GM12874 (cell line): Measurements from ENCODE around the gene MAPK10.

Experiments
- TF ChIP-seq, protein P1 (sequence below): IDR thresholded peaks from 2 replicates; pipeline ENCODE4 v1.5.1; 2011; ENCODE audit warnings: low read depth, mild to moderate bottlenecking, control low read depth, low read length, moderate library complexity; ENCODE audit not compliant: insufficient read depth

Gene MAPK10

DNA sequence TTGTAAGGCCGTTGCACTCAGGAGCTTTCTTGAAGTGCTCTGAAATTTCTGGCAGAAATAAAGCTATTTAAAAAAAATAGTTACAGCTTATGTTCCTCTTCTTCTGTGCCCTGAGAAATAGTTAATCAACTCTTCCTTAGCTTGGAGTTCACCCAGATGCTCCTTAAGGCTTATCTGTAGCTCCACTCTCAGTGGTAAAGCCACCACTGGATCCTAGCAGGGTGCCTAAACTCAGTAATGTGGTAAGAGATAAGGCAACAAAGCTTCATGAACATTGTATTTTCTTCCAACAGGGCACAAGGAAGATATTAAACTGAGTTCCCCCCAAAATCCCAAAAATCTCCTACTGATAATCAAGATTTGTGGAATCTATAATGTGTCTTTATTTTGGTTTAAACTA, 299.5 kb downstream of the MAPK10 start:
- TF ChIP-seq, protein P1, sequence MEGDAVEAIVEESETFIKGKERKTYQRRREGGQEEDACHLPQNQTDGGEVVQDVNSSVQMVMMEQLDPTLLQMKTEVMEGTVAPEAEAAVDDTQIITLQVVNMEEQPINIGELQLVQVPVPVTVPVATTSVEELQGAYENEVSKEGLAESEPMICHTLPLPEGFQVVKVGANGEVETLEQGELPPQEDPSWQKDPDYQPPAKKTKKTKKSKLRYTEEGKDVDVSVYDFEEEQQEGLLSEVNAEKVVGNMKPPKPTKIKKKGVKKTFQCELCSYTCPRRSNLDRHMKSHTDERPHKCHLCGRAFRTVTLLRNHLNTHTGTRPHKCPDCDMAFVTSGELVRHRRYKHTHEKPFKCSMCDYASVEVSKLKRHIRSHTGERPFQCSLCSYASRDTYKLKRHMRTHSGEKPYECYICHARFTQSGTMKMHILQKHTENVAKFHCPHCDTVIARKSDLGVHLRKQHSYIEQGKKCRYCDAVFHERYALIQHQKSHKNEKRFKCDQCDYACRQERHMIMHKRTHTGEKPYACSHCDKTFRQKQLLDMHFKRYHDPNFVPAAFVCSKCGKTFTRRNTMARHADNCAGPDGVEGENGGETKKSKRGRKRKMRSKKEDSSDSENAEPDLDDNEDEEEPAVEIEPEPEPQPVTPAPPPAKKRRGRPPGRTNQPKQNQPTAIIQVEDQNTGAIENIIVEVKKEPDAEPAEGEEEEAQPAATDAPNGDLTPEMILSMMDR = no peak

- TF ChIP-seq, protein P1 = no peak
These were observed 301.2 kb downstream of the MAPK10 start for GRCh38 chr4:86058621-86059020.

DNA sequence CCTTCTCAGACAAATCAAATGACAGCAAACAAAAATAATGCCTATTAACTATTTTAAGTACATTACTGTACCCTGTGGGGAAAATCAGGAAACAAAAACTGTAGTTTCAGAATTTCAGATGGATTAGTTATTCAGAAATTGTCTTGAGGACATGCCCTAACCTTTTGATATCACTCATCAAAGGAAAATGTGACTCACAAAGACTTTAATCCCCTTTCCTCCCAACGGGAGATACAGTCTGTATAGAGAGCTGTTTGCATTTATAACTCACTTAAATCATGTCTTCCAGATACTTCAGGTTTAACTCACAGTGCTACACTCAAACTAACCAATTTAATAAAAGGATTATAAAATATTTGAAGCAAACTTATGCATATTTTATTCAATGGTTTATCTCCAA, 304.0 kb downstream of the MAPK10 start:
- TF ChIP-seq, protein P1 = no peak

GRCh38 chr4:86054286-86055032, 305.4 kb downstream of the MAPK10 start:
- TF ChIP-seq, protein P1 = no peak

DNA sequence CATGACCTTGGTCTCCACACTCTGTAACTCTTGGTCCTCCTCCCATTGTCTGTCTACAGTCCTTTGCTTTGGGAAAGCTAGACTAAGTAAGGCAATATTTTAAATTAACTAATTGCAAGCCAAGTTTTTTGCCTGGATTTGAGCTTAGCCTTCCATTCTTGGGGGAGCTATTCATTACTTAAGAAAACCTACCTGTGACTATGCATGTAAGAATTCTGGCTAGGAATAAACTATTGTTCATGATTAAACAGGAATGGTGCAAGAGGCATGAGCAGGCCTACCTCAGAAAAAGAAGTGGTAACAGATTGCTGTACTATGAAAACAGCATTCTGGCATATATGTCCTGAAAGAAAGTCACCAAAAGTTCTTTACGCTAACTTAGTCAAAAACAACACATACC, 309.4 kb downstream of the MAPK10 start:
- TF ChIP-seq, protein P1 = no peak

DNA sequence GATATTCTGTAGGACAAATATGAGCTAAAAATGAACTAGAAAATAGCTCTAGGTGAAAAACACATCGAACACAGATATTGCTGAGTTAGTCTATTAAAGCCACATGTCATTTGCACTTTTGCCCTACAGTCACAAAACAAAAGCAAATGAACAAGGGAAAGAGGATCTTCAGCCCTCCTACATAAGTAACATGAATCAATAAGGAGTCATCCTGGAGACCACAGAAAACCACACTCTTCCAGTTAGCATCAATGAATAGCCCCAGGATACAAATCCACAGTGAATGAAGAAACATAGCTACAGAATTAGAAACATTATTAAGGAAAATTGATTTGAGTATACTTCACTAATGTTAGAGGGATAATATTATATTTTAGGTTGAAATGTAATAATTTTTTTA, 311.4 kb downstream of the MAPK10 start:
- TF ChIP-seq, protein P1 = no peak

GRCh38 chr4:86044593-86044985, 315.3 kb downstream of the MAPK10 start:
- TF ChIP-seq, protein P1 = no peak
